ENCODE data around the gene DUOXA2.
"Not testable (repeated sequence)": the region's sequence is repeated elsewhere in the genome, so short reads cannot be mapped to it uniquely, and the experiment has no call there.

Gene DUOXA2

GRCh38 chr15:45095661-45096060, 18.5 kb upstream of the DUOXA2 start:
- DNase-seq (ENCODE audit: low read depth in 2 of 2), result no peak

GRCh38 chr15:45097466-45097865, 16.7 kb upstream of the DUOXA2 start:
- DNase-seq (ENCODE audit: low read depth in 2 of 2), result no peak

DNA sequence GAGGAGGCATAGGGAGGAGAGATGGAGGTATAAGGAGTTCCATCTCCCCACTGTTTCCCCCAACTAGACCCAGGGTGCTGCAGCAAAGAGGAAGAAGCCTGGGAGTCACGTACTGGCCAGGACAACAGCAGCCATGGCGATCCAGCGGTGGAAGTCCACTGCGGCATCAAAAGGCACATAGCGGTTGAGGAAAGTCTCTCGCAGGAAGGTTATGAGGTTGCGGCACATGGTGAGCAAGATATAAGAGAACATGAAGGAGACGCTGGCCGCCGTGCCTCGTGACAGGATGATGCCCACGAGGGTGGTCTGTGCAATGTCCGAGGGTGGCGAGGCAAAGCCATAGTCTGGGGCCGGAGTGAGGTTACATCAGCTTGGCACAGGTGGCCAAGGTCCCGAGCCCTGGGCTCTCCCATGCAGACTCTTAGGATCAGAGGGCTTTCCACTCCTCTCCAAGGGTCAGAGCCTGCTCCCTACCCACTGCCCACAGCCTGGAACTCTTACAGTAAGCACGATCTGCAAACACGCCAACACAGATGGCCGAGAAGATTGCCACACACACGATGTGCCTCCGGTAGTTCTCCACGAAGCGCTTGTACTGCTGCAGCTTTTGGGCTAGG, 14.5 kb upstream of the DUOXA2 start:
- DNase-seq (ENCODE audit: low read depth in 2 of 2), result no peak

DNA sequence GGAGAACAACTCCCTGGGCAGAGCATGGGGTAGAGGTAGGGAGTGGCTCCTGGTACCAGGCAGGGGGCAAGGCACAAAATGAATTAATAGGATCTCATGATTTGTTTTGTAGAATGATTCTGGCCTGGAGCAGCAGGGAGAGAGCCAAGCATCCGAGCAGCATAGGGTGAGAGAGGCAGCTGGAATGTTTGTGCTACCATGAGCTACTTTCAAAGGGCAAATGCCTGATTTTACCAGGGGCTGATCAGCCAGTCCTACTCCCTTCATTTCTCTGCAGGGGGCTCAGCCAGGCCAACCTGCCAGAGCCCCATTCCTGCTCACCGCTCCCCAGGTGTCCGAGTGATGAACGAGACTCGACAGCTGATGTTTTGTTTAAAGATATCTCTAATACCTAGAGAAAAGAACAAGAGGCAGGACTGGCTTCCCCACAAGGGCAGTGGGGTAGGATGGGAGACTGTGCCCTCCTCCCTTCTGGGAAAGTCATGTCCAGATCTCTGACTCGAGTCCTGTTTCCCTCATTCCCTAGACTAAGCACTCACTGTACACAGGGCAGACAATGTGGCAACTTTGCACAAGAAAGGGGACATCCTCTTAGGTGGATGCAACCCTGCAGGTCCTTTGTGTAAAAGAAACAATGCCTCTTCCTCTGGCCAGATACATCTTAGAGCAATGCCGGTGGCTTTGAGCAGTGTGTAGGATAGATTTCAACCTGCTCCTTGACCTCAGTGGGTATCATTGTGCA, 13.1 kb upstream of the DUOXA2 start:
- DNase-seq (ENCODE audit: low read depth in 2 of 2), result no peak

DNA sequence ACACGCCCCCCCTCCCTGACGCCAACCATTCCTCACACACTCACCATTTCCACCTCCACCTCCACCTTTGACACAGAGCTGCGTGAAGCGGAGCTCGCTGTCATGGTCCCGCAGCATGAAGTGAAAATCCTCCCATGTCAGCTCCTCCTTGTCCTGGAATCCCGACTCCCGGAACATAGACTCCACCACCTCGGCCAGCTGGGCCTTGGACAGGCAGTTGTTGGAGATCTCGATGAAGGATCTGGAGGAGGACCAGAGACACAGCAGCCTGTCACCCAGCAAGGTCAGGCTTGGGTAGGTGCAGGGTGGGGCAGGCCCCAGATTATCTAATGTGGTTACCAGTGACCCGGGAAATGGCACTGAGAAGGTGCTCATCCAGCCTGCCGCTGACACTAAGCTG, 12.4 kb upstream of the DUOXA2 start:
- no peak for DNase-seq (ENCODE audit: low read depth in 2 of 2)

DNA sequence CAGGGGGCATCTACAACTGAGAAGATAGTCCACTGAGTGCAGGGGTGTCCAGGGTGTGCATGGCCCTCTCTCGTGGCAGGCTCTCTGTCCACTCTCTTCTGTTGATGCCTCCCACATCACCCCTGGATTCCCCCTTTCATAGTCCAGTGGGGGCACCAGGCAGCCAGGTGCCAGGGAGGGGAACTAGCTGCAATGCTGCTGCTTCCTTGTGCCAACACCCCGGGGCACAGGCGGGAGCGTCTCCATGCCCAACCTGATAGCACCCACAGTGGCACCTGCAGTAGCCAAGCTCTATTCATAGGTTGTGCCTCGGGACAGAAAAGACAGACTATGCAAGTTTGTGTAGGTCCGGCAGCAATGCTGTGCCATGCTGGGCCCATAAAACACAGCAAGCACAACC, 11.9 kb upstream of the DUOXA2 start:
- DNase-seq (ENCODE audit: low read depth in 2 of 2), result no peak

DNA sequence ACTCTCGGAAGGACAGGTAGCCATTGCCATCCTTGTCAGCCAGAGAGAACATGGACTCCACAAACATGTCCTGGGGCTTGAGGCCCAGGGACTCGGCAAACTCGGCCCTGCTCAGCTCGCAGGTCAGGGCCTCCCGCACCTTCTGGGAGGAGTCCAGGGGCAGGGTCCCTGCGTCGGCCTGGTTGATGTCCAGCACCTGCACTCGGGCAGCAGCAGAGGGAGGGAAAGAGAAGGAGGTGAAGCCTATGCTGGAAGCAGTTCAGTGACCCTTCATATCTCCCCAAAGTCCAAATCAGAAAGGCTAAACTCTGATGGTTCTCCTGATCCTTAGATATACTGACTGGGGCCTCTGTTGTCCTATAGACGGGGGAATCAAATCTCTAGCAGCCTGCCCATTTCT, 10.0 kb upstream of the DUOXA2 start:
- not testable (repeated sequence) for DNase-seq (ENCODE audit: low read depth in 2 of 2)

DNA sequence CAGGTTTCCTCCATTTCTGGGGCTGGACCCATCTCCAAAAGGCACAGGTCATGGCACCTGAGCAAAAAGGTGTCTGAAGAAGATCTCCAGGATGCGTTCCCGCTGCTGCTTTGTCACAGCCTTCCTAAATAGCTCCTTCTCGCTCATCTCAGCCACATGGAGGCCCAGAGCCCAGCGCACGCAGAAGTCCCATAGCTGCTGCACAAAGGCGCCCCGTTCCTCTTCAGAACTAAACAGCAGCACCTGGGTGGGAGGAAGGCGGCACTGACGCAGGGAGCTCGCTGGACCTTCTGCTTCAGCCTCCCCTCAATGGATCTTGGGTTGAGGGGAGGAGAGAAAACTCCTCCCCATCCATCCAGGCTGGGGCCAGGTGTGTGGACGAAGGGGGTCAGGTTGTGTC, 8.5 kb upstream of the DUOXA2 start:
- DNase-seq (ENCODE audit: low read depth in 2 of 2), result no peak

DNA sequence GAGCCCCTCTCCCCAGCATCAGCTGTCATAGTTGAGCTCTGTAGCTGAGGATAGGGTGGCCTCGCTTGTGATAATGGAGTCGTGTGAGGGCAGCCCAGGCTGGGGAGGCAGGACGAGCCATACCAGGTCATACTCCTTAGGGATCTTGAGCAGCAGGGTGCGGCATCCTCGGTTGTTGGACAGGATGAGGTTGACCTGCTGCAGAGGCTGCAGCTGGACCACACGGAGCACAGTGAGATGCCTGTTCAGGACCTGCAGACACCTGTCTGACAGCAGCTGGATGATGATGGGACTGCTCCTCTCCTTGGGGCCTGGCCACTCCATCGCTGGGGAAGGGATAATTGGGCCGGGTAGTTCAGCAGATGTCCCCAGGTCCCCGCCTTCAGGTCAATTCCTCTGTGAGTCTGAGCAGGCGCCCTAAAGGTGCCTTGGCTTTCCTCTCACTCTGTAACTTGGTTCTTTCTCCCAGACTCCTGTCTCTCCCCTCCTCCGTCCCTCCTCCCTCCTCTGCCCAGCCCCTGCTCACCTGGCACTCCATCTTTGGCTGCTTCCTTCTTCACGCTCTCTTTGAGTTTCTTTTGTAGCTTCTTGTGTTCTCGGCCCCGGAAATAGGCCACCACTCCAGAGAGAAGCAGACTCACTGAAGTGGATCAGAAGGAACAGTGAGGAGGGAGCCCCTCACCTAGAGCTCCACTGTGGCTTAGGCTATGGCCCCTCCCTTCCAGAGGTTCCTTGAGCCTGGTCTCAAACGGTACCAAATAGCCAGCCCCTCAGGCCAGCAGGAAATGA, 7.9 kb upstream of the DUOXA2 start:
- no peak for DNase-seq (ENCODE audit: low read depth in 2 of 2)

DNA sequence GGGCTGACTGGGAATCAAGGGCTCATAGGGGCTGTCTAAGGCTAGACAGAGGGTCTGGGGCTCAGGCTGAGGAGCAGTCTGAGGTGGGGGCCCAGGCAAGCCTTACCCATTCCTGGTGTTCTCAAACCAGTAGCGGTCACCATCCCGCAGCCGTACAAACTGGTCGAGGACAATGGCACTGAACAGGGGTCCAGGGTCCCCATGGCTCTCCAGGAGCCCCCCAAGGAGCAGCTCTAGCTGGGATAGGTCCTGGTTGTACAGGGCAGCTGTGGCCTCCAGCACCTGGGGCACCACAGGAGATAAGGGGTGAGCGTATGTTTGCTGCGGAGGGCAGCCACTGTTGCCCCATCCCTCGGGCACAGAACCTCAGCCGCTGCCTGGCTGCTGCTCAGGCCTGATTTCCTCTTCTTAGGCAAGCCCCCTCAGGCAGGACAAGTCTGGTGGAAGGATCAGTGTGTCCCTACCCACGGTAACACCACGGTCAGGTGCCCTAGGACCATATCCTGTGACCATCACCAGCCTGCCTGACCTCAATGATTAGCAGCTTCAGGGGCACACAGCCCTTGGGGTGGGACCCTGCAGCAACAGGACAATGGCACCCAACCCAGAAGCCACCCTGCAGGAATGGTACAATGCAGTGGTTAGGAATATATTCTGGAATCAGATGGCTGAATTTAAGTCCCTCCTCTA, 6.0 kb upstream of the DUOXA2 start:
- DNase-seq (ENCODE audit: low read depth in 2 of 2), result no peak

GRCh38 chr15:45110256-45110820, 3.8 kb upstream of the DUOXA2 start:
- DNase-seq (ENCODE audit: low read depth in 2 of 2), result no peak

DNA sequence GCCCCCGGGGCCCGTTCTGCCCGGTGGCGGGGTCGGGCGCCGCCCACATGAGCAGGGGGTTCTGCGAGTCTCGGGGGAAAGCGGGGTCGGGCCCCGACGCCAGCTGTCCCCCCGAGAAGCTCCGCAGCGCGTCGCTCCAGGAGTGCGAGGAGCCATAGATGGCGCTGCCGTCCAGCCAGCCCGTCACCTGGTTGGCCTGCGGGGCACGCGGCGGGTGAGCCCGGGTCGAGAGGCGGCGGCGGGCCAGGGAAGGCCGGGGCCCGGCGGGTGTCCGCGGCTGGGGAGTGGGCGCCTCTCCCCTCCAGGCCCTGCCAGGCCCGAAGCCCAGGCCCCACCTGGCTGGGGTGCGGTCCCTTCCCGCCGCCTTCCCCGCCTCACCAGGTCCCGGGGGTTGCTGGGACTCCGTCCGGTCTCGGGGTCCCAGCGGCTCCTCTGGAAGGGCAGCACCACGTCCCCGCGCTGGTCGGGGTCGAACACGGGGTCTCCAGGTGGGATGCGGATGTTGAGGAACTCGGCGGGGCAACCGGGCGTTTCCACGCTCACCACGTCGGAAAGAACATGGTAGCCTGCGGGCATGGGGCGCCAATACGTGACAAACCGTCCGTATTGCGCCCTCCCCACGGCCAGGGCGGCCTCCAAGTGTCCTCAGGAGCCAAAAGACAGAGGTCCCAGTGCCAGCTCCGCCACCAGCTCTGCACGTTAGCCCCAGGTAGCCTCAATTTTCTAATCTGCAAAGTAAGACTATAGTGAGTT, 2.6 kb upstream of the DUOXA2 start:
- DNase-seq (ENCODE audit: low read depth in 2 of 2), result no peak

DNA sequence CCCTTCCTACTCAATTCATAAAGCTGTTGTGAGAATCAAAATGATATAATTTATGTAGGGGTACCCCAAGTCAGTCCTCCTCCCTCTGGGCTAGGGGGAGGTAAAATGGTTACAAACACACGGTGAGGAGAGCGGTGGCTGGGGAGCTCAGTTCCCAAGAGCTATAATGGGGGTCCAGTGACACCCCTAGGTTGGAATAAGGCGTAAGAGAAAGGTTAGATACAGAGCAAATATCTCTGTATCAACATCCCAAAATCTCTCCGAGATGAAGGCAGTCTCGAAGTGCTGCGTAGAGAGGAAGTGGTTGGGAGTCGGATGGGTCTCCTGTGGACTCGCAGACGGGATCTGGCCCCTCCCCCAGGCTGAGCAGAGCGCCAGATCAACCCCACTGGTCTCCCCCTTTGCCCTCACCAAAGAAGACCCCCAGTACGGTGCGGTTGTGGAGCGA, 2.0 kb upstream of the DUOXA2 start:
- no peak for DNase-seq (ENCODE audit: low read depth in 2 of 2)

- DNase-seq (ENCODE audit: low read depth in 2 of 2), result no peak
Measured at GRCh38 chr15:45112591-45113379, 1.3 kb upstream of the DUOXA2 start.

GRCh38 chr15:45113380-45113990, 641 bp upstream of the DUOXA2 start:
- DNase-seq (ENCODE audit: low read depth in 2 of 2), result no peak

GRCh38 chr15:45114751-45115085, 592 bp downstream of the DUOXA2 start:
- no peak for DNase-seq (ENCODE audit: low read depth in 2 of 2)

DNA sequence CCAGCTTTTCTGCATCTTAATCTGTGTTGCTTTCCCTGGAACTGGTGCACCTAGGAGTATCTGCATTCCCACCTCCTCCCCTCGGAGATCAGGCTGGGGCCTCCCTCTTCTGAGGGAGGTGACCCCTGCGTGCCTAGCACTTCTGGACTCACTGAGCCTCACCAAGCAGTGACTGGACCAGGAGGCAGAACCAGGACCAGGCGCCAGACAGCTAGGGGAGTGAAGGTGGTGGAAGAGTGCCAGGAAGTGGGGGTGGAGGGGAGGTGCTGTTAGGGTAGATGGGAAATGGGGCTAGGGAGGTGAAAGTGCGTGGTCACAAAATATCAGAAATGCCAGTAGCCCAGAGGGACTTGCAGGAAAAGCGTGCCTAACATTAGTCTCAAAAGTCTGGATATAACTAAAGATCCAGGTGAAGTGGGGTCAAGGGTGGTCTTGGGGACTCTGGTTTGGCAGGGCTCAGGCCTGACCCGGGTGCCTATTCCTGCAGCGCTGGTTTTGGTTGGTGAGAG, 1.2 kb downstream of the DUOXA2 start:
- no peak for DNase-seq (ENCODE audit: low read depth in 2 of 2)

- DNase-seq (ENCODE audit: low read depth in 2 of 2), result no peak
Measured at GRCh38 chr15:45116006-45116481, 1.9 kb downstream of the DUOXA2 start.

- no peak for DNase-seq (ENCODE audit: low read depth in 2 of 2)
Measured at GRCh38 chr15:45116482-45117307, 2.6 kb downstream of the DUOXA2 start.
